Karpas-422 (cell line): ENCODE results near the gene CHPF. TPM values are rescaled to one million over a fixed set of nuclear protein-coding genes. Genes with fewer than 3 reads are reported as not detected.

Source experiments
- DNase-seq: peaks from one replicate; pipeline ENCODE4 v3.0.0-alpha.2; 2015
- H2AFZ ChIP-seq: fragments of 200-600 bp; sonication (generic); 2 replicates; pipeline ENCODE4 v1.6.1; 2014; ENCODE audit warnings: antibody characterized with exemption, low read length, mixed read lengths
- H3K27ac ChIP-seq: fragments of 200-600 bp; sonication (generic); 2 replicates; pipeline ENCODE4 v1.5.1; 2014; ENCODE audit warnings: mild to moderate bottlenecking, low read length, moderate library complexity
- H3K27me3 ChIP-seq: fragments of 200-600 bp; sonication (generic); 2 replicates; pipeline ENCODE4 v1.6.1; 2014; ENCODE audit warnings: low read length, mixed read lengths
- H3K36me3 ChIP-seq: fragments of 200-600 bp; sonication (generic); 2 replicates; pipeline ENCODE4 v1.6.1; 2014; ENCODE audit warnings: low read length, mixed read lengths; ENCODE audit not compliant: insufficient read depth
- H3K4me1 ChIP-seq: fragments of 200-600 bp; sonication (generic); 2 replicates; pipeline ENCODE4 v1.6.1; 2014; ENCODE audit warnings: mild to moderate bottlenecking, low read length, mixed read lengths
- H3K4me2 ChIP-seq: fragments of 200-600 bp; sonication (generic); 2 replicates; pipeline ENCODE4 v1.6.1; 2014; ENCODE audit warnings: low read length, low read depth, mild to moderate bottlenecking; ENCODE audit not compliant: poor library complexity, severe bottlenecking
- H3K4me3 ChIP-seq: fragments of 200-600 bp; sonication (generic); 2 replicates; pipeline ENCODE4 v1.5.1; 2014; ENCODE audit warnings: mild to moderate bottlenecking, antibody characterized with exemption, low read length, mixed read lengths
- H3K79me2 ChIP-seq: fragments of 200-600 bp; sonication (generic); 2 replicates; pipeline ENCODE4 v1.6.1; 2014; ENCODE audit warnings: mild to moderate bottlenecking, low read length, mixed read lengths
- H3K9ac ChIP-seq: fragments of 200-600 bp; sonication (generic); 2 replicates; pipeline ENCODE4 v1.6.0; 2014; ENCODE audit warnings: low read length
- H3K9me2 ChIP-seq: fragments of 200-600 bp; sonication (generic), shearing (Covaris generic); replicated peaks from 2 replicates; pipeline ENCODE4 v1.6.0; 2014; ENCODE audit warnings: mild to moderate bottlenecking, low read length, moderate library complexity; ENCODE audit not compliant: insufficient read depth
- H3K9me3 ChIP-seq: fragments of 300-700, 200-600 bp; sonication (generic); 2 replicates; pipeline ENCODE4 v1.6.1; 2014; ENCODE audit warnings: low read length, mixed read lengths
- H4K20me1 ChIP-seq: fragments of 200-600 bp; sonication (generic); 2 replicates; pipeline ENCODE4 v1.6.1; 2014; ENCODE audit warnings: mild to moderate bottlenecking, antibody characterized with exemption, low read length, low read depth; ENCODE audit not compliant: insufficient read depth
- total RNA-seq: library from RNA; depleted of rRNA; stranded (reverse); fragments of >200 nt; shearing (Covaris generic); gene quantifications from 2 replicates; pipeline ENCODE4 v1.2.3, GENCODE V29; 2014; ENCODE audit warnings: low replicate concordance

CHPF gene
- total RNA-seq, 1 experiment from 2014 or later, result 25.5 TPM

- no peaks in the 10 kb centered on the region for H3K4me1 ChIP-seq
- no peaks in the 10 kb centered on the region for H3K9me2 ChIP-seq
- no peak overlapping the region for H3K27ac ChIP-seq
- no peak overlapping the region for H2AFZ ChIP-seq
- no peak for DNase-seq
- H3K9ac ChIP-seq, result no peak overlapping the region
- no peak overlapping the region for H3K4me3 ChIP-seq
- no peaks in the 10 kb centered on the region for H3K79me2 ChIP-seq
- H3K27me3 ChIP-seq, result no peaks in the 10 kb centered on the region
- no peaks in the 10 kb centered on the region for H3K9me3 ChIP-seq
- H3K4me2 ChIP-seq, result no peak overlapping the region
- no peaks in the 10 kb centered on the region for H3K36me3 ChIP-seq
- no peaks in the 10 kb centered on the region for H4K20me1 ChIP-seq
Measured at GRCh38 chr2:219556413-219556812, 12.8 kb upstream of the CHPF start.

DNA sequence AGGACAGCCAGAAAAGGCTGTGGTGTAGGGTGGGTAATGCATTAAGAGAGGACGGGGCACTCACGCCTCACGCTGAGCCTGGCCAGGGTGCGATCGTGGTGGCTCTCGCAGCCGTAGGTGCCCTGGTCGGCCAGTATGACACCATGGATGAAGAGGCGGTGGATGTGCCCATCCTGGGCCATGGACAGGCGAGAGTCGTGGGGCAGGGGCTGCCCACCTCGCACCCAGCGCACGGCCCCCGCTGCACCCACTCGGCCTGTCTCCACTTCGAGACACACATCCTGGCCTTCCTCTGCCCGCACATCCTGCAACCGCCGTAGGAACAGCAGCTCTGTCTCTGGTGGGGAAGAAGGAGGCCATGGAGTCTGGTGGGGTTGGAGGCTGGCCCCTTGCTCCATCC is 12.3 kb upstream of the CHPF start:
- Histone ChIP-seq H3K27me3 (no peaks in the 10 kb centered on the region), H3K79me2 (no peaks in the 10 kb centered on the region), H2AFZ (no peak overlapping the region), H3K4me1 (no peaks in the 10 kb centered on the region), H3K4me3 (no peak overlapping the region), H3K9me3 (no peaks in the 10 kb centered on the region), H3K4me2 (no peak overlapping the region), H3K9ac (no peak overlapping the region), H3K27ac (no peak overlapping the region), H3K36me3 (no peaks in the 10 kb centered on the region), H3K9me2 (no peaks in the 10 kb centered on the region), H4K20me1 (no peaks in the 10 kb centered on the region)
- no peak for DNase-seq

GRCh38 chr2:219554350-219554749 is 10.7 kb upstream of the CHPF start:
- Histone ChIP-seq H3K4me2 (no peak overlapping the region), H3K4me3 (no peak overlapping the region), H3K4me1 (no peaks in the 10 kb centered on the region), H3K79me2 (no peaks in the 10 kb centered on the region), H3K9ac (no peak overlapping the region), H3K36me3 (no peaks in the 10 kb centered on the region), H2AFZ (no peak overlapping the region), H3K27ac (no peak overlapping the region), H4K20me1 (no peaks in the 10 kb centered on the region), H3K9me2 (no peaks in the 10 kb centered on the region), H3K27me3 (no peaks in the 10 kb centered on the region), H3K9me3 (no peaks in the 10 kb centered on the region)
- no peak for DNase-seq

DNA sequence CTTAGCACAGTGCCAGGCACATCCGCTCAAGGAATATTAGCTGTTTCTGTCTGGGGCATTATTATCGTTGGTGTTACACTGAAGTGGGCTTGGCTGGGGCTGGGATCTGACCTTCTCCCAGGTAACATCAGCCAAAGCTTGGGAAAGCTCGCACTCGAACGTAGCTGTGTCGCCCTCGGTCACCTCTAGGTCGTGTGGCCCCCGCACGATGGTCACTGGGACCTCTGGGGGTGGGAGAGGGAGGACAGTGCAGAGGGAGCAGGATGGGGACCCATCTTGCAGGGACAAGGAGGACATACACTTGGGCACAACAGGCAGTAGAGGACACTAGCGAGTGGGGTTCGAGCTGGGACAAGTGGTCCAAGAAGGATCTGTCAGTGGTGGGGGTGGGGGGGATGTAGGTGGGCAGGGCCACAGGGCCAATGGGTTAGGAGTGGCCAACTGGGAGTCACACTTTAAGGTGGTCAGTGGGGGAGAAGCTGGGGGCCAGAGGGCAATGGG is 9.9 kb upstream of the CHPF start:
- H3K36me3 ChIP-seq, result no peaks in the 10 kb centered on the region
- no peaks in the 10 kb centered on the region for H3K79me2 ChIP-seq
- no peaks in the 10 kb centered on the region for H4K20me1 ChIP-seq
- no peak for DNase-seq
- no peak overlapping the region for H3K9ac ChIP-seq
- H2AFZ ChIP-seq, result no peak overlapping the region
- H3K27me3 ChIP-seq, result no peaks in the 10 kb centered on the region
- no peak overlapping the region for H3K4me2 ChIP-seq
- no peaks in the 10 kb centered on the region for H3K9me3 ChIP-seq
- H3K4me1 ChIP-seq, result no peaks in the 10 kb centered on the region
- H3K9me2 ChIP-seq, result no peaks in the 10 kb centered on the region
- H3K4me3 ChIP-seq, result no peak overlapping the region
- H3K27ac ChIP-seq, result no peak overlapping the region

DNA sequence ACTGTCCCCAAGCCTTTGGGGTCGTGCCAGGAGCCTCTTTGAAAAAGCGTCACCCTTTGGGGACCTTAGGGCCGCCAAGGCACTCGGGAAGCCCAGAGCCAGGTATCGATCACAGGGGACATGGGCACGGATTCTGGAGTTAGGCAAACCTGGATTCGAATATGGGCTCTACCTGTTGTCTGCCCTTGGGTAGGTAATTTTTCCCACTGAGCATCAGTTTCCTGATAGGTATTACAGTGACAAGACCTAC is 9.5 kb upstream of the CHPF start:
- Histone ChIP-seq H3K9ac (no peak overlapping the region), H3K4me3 (no peak overlapping the region)

GRCh38 chr2:219552382-219553167 is 9.0 kb upstream of the CHPF start:
- H3K27me3 ChIP-seq, result no peaks in the 10 kb centered on the region
- no peak overlapping the region for H3K4me2 ChIP-seq
- H3K27ac ChIP-seq, result no peak overlapping the region
- H3K36me3 ChIP-seq, result no peaks in the 10 kb centered on the region
- no peaks in the 10 kb centered on the region for H3K9me2 ChIP-seq
- no peak for DNase-seq
- H3K9ac ChIP-seq, result no peak overlapping the region
- H3K79me2 ChIP-seq, result no peaks in the 10 kb centered on the region
- no peaks in the 10 kb centered on the region for H3K4me1 ChIP-seq
- H3K9me3 ChIP-seq, result no peaks in the 10 kb centered on the region
- H2AFZ ChIP-seq, result no peak overlapping the region
- H4K20me1 ChIP-seq, result no peaks in the 10 kb centered on the region
- H3K4me3 ChIP-seq, result no peak overlapping the region

More for the DNA sequence above, 9.5 kb upstream of the CHPF start:
- H3K9me2 ChIP-seq, result no peaks in the 10 kb centered on the region
- H4K20me1 ChIP-seq, result no peaks in the 10 kb centered on the region
- no peaks in the 10 kb centered on the region for H3K9me3 ChIP-seq
- no peak overlapping the region for H2AFZ ChIP-seq
- H3K27ac ChIP-seq, result no peak overlapping the region
- no peaks in the 10 kb centered on the region for H3K27me3 ChIP-seq
- H3K4me2 ChIP-seq, result no peak overlapping the region
- no peaks in the 10 kb centered on the region for H3K79me2 ChIP-seq
- no peaks in the 10 kb centered on the region for H3K4me1 ChIP-seq
- no peak for DNase-seq
- H3K36me3 ChIP-seq, result no peaks in the 10 kb centered on the region

- Histone ChIP-seq H3K9ac (no peak overlapping the region), H3K27ac (no peak overlapping the region), H3K79me2 (no peaks in the 10 kb centered on the region), H4K20me1 (no peaks in the 10 kb centered on the region), H3K4me1 (no peaks in the 10 kb centered on the region), H3K4me3 (no peak overlapping the region), H3K36me3 (no peaks in the 10 kb centered on the region), H2AFZ (no peak overlapping the region), H3K9me2 (no peaks in the 10 kb centered on the region), H3K27me3 (no peaks in the 10 kb centered on the region), H3K4me2 (no peak overlapping the region), H3K9me3 (no peaks in the 10 kb centered on the region)
- no peak for DNase-seq
Measured at GRCh38 chr2:219551441-219552381, 8.1 kb upstream of the CHPF start.

GRCh38 chr2:219549619-219550018 is 6.0 kb upstream of the CHPF start:
- H3K9ac ChIP-seq, result no peak overlapping the region
- no peaks in the 10 kb centered on the region for H3K36me3 ChIP-seq
- H4K20me1 ChIP-seq, result 0 out of 2 replicates have a peak, but pooled peaks cover 1% of the 10 kb centered on the region
- no peaks in the 10 kb centered on the region for H3K79me2 ChIP-seq
- no peak overlapping the region for H3K27ac ChIP-seq
- H3K4me2 ChIP-seq, result no peak overlapping the region
- H2AFZ ChIP-seq, result no peak overlapping the region
- H3K27me3 ChIP-seq, result no peaks in the 10 kb centered on the region
- H3K4me1 ChIP-seq, result peaks cover 1% of the 10 kb centered on the region
- no peak for DNase-seq
- no peak overlapping the region for H3K4me3 ChIP-seq
- no peaks in the 10 kb centered on the region for H3K9me3 ChIP-seq
- H3K9me2 ChIP-seq, result no peaks in the 10 kb centered on the region
